HG03060 (cell line): ENCODE measurements around the gene DACT3.

Experiments used
- ATAC-seq: cut with Tn5 transposase; IDR thresholded peaks from one replicate; pipeline ENCODE4 v1.9.1; 2021; ENCODE audit warnings: low read depth, moderate number of reproducible peaks; ENCODE audit not compliant: unreplicated experiment

The DACT3 gene

DNA sequence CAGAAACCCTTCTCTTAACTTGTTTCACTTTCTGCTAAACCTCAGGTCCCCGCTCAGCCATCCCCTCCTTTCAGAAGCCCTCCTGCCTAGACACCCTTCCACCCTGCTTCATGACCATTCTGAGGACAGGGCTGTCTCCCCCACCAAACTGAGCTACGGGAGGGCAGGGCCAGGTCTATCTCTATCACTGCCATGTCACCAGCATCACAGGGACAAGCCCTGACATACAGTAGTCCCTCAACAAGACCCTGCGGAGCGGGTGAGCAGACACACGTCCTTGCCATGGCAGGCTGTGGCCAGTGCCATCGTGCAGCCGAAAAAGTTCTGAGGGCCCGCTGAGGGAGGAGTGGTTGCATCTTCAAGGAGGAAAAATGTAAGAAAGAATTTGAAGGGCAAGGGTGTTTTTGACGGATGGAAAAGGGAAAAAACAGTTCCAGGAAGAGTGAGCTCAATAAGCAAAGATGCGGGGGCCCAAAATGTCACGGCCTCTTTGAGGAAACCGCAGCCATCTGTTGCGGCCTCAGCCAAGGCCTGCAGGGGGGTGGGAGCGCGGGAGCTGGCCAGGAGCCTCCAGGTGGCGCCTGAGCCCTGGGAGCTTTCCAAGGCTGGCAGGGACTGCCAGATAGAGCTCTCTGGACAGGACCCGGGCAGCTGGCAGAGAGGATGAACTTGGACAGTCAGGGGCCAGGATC, 44.2 kb downstream of the DACT3 start:
- no peak for ATAC-seq

DNA sequence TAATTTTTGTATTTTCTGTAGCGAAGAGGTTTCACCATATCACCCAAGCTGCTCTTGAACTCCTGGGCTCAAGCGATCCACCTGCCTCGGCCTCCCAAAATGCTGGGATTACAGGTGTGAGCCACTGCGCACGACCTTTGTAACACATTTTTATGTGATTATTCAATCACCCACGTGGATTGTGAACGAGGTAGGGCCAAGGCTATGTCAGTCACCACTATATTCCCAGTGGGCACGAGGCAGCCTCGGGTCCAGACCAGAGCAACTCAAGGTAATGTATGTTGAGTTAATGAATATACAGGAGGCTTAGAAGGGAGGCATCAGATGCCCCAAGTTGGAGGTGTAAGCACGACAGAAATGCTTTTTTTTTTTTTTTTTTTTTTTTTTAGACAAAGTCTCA, 45.0 kb downstream of the DACT3 start:
- no peak for ATAC-seq

DNA sequence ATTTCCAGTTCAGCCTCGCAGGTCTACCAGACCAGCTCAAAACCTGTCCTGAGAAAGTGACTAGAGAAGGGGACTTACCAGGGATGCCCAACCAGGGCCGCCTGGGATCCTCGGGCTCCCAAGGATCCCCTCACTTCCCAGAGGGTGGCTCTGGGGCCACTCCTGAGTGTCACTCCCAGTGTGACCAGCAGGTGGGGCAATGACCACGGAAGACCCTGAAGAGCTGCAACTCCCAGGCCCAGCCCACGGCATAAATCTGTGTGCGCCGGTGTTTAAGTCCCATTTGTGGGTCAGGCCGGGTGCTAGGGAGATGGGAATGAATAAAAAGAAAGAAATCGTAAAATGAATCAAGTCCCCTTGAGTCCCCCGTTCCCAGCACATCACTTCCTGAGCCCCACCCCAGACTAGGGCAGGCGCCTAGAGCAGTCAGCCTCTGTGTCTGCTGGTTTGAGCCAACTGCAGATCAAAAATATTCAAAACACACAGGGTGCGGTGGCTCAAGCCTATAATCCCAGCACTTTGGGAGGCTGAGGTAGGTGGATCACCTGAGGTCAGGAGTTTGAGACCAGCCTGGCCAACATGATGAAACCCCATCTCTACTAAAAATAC, 46.8 kb downstream of the DACT3 start:
- ATAC-seq, result no peak

DNA sequence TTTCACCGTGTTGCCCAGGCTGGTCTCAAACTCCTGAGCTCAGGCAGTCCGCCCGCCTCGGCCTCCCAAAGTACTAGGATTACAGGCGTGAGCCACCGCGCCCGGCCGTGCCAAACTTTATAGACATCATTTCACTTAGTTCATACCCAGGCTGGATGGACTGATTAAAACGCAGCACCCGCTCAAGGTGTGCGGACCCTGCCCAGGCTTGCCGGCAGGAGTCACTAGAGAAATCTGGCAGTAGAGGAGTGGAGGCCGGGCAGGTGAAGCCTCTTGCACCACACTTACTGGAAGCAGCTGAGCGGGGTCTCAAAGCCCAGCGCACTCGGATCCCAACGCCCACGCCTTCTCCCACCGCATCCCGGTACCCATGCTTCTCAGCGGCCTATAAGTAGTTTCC, 47.5 kb downstream of the DACT3 start:
- ATAC-seq, result no peak

GRCh38 chr19:46611776-46612175, 49.2 kb downstream of the DACT3 start:
- no peak for ATAC-seq

DNA sequence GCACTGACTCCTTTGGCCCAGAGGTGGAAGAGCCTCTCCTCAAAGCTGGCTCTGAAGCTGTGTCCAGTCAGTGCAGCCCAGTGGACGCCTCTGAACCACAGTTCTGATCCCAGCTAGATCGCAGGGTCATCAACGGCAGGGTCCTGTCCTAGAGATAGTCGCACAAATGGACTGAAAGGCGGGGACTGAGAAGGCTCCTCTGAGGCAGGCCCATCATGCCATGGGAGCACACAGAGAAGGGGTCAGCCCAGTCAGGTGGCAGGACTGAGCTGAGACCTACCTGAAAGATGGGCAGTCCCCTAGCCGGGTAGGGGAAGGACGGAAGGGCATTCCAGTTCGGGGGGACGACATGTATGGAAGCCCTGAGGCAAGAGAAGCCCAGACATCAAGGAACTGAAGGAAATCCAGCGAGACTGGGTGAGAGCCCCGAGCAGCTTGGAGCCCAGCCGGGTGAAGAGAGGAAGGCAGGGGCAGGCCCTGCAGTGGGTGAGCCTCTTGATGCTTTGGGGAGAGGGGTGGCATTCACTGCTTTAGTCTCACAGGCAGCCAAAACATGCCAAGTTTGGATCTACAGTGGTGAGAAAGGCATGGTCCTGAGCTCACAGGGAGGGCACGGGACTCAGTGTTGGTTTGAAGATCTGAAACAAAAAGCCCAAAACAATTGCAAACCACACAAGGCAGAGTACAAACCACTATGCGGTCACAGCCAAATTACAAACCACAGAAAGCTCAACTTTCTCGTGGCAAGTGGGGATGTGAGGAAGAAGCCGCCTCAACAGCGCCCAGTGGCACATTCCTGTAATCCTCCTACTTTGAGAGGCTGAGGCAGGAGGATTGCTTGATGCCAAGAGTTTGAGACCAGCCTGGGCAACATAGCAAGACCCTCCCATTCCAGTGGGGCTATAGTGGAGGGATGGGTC, 49.9 kb downstream of the DACT3 start:
- ATAC-seq, result no peak

- ATAC-seq, result no peak
Observed at GRCh38 chr19:46610413-46610775, 50.6 kb downstream of the DACT3 start.

GRCh38 chr19:46609511-46610412, 51.2 kb downstream of the DACT3 start:
- no peak for ATAC-seq

- ATAC-seq, result no peak
Observed at GRCh38 chr19:46608581-46609345, 52.2 kb downstream of the DACT3 start.

- no peak for ATAC-seq
Observed at GRCh38 chr19:46608178-46608577, 52.8 kb downstream of the DACT3 start.

DNA sequence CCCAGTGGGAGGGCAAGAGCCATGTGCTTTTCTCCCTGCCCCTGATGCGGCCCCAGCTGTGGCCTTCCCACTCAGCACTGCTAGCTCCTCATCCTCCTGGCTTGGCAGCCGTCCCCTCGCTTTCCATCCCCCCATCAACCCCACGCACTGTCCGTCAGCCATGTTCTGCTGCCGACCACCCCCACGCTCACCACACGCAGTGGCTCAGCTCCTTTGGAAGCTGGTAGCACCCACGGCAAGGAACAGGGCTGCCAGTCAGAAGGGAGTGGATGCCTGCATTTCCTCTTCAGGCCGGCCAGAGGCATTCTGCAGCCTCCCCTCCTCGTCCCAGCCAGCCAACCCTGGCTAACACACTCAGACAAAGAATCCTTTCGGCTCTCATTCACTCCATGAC, 53.5 kb downstream of the DACT3 start:
- ATAC-seq, result no peak

GRCh38 chr19:46606681-46607447, 54.1 kb downstream of the DACT3 start:
- ATAC-seq, result no peak

- no peak for ATAC-seq
Observed at GRCh38 chr19:46606019-46606418, 55.0 kb downstream of the DACT3 start.

GRCh38 chr19:46605356-46605821, 55.6 kb downstream of the DACT3 start:
- ATAC-seq, result no peak

- no peak for ATAC-seq
Observed at GRCh38 chr19:46604781-46605355, 56.1 kb downstream of the DACT3 start.

DNA sequence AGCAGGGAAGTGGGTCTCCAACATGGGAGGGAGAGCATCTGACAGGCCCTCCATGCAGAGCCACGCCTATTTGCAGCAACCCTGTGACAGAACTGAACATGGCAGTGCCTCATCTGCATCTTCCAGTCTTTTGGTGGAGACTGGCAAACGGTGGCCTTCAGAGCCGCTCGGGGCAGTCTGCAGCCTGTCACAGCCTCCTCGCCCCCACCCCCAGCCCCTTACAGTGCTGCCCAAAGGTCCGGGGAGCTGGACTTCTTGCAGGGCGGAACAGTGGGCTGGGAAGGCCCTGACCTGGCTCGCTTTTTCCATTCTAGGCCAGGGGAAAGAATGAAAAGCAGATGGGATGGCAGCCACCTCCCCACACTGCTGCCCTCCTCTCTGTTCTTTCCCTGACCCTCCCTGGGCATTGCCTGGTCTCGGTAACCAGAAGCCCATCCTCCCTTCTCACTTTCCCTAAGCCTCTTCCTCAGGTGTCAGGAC, 57.2 kb downstream of the DACT3 start:
- ATAC-seq, result no peak

GRCh38 chr19:46603195-46603637, 57.8 kb downstream of the DACT3 start:
- no peak for ATAC-seq
